Measurements from ENCODE around the gene IFT27. TPM values are rescaled to one million over a fixed set of nuclear protein-coding genes. Genes with fewer than 3 reads are reported as not detected.

The IFT27 gene
- total and polyA plus RNA-seq, 2 experiments from 2014 or later: 28.5 to 63.5 TPM

DNA sequence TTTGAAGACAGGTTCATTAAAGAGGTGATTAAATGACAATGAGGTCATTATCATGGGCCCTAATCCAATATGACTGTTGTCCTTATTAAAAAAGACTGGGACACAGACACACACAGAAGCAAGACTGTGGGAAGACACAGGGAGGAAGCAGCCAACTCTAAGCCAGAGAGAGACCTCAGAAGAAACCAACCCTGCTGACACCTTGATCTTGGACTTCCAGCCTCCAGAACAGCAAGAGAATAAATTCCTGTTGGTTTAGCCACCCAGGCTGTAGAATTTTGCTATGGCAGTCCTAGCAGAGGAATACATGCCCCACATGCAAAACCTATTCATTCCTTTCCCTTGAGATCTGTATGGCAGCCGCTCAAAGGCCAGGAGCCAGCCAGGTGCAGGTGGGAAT lies 36.7 kb downstream of the IFT27 start:
- H3K4me1 Mint-ChIP-seq: peaks cover 2% of the 10 kb centered on the region
- H3K9me2 ChIP-seq (ENCODE audit: insufficient read depth): peaks cover 13% of the 10 kb centered on the region
- H3K36me3 ChIP-seq (ENCODE audit: insufficient read depth): no peaks in the 10 kb centered on the region
- TF ChIP-seq, protein P1, sequence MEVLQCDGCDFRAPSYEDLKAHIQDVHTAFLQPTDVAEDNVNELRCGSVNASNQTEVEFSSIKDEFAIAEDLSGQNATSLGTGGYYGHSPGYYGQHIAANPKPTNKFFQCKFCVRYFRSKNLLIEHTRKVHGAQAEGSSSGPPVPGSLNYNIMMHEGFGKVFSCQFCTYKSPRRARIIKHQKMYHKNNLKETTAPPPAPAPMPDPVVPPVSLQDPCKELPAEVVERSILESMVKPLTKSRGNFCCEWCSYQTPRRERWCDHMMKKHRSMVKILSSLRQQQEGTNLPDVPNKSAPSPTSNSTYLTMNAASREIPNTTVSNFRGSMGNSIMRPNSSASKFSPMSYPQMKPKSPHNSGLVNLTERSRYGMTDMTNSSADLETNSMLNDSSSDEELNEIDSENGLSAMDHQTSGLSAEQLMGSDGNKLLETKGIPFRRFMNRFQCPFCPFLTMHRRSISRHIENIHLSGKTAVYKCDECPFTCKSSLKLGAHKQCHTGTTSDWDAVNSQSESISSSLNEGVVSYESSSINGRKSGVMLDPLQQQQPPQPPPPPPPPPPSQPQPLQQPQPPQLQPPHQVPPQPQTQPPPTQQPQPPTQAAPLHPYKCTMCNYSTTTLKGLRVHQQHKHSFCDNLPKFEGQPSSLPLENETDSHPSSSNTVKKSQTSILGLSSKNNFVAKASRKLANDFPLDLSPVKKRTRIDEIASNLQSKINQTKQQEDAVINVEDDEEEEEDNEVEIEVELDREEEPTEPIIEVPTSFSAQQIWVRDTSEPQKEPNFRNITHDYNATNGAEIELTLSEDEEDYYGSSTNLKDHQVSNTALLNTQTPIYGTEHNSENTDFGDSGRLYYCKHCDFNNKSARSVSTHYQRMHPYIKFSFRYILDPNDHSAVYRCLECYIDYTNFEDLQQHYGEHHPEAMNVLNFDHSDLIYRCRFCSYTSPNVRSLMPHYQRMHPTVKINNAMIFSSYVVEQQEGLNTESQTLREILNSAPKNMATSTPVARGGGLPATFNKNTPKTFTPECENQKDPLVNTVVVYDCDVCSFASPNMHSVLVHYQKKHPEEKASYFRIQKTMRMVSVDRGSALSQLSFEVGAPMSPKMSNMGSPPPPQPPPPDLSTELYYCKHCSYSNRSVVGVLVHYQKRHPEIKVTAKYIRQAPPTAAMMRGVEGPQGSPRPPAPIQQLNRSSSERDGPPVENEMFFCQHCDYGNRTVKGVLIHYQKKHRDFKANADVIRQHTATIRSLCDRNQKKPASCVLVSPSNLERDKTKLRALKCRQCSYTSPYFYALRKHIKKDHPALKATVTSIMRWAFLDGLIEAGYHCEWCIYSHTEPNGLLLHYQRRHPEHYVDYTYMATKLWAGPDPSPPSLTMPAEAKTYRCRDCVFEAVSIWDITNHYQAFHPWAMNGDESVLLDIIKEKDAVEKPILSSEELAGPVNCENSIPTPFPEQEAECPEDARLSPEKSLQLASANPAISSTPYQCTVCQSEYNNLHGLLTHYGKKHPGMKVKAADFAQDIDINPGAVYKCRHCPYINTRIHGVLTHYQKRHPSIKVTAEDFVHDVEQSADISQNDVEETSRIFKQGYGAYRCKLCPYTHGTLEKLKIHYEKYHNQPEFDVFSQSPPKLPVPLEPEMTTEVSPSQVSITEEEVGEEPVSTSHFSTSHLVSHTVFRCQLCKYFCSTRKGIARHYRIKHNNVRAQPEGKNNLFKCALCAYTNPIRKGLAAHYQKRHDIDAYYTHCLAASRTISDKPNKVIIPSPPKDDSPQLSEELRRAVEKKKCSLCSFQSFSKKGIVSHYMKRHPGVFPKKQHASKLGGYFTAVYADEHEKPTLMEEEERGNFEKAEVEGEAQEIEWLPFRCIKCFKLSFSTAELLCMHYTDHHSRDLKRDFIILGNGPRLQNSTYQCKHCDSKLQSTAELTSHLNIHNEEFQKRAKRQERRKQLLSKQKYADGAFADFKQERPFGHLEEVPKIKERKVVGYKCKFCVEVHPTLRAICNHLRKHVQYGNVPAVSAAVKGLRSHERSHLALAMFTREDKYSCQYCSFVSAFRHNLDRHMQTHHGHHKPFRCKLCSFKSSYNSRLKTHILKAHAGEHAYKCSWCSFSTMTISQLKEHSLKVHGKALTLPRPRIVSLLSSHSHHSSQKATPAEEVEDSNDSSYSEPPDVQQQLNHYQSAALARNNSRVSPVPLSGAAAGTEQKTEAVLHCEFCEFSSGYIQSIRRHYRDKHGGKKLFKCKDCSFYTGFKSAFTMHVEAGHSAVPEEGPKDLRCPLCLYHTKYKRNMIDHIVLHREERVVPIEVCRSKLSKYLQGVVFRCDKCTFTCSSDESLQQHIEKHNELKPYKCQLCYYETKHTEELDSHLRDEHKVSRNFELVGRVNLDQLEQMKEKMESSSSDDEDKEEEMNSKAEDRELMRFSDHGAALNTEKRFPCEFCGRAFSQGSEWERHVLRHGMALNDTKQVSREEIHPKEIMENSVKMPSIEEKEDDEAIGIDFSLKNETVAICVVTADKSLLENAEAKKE (CRISPR knock-in tag; IDR thresholded peaks at IDR 0.05): no peak
- TF ChIP-seq ZNF114 (CRISPR knock-in tag; IDR thresholded peaks at IDR 0.05) (no peak), NANOG (IDR thresholded peaks at IDR 0.05; ENCODE audit: borderline replicate concordance) (no peak), EZH2 (IDR thresholded peaks at IDR 0.05; ENCODE audit: low read depth, unreplicated experiment) (no peak), JUNB (IDR thresholded peaks at IDR 0.05; ENCODE audit: unreplicated experiment) (no peak), CREB1 (CRISPR knock-in tag; IDR thresholded peaks at IDR 0.05; ENCODE audit: low read depth) (no peak), REST (IDR thresholded peaks at IDR 0.05; ENCODE audit: unreplicated experiment) (no peak), EZH2phosphoT487 (IDR thresholded peaks at IDR 0.05; ENCODE audit: unreplicated experiment) (no peak), CTCF (conservative IDR thresholded peaks at IDR 0.05; ENCODE audit: low read depth in 2 of 2) (no peak), STAT1 (IDR thresholded peaks at IDR 0.05; ENCODE audit: unreplicated experiment) (no peak), POLR2AphosphoS5 (IDR thresholded peaks at IDR 0.05; ENCODE audit: low read depth) (no peak), ZNF331 (CRISPR knock-in tag; IDR thresholded peaks at IDR 0.05; ENCODE audit: low read depth) (no peak)
- TF ChIP-seq, protein P2, sequence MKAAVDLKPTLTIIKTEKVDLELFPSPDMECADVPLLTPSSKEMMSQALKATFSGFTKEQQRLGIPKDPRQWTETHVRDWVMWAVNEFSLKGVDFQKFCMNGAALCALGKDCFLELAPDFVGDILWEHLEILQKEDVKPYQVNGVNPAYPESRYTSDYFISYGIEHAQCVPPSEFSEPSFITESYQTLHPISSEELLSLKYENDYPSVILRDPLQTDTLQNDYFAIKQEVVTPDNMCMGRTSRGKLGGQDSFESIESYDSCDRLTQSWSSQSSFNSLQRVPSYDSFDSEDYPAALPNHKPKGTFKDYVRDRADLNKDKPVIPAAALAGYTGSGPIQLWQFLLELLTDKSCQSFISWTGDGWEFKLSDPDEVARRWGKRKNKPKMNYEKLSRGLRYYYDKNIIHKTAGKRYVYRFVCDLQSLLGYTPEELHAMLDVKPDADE (IDR thresholded peaks at IDR 0.05): no peak
- H3K27ac Mint-ChIP-seq: no peak overlapping the region
- peaks cover 2% of the 10 kb centered on the region; the same call in 1 of the 3 replicates for H3K36me3 Mint-ChIP-seq (ENCODE audit: low read depth)
- peaks cover 24% of the 10 kb centered on the region for H3K27me3 Mint-ChIP-seq (ENCODE audit: insufficient read depth, low read depth, poor library complexity)
- H3K4me3 ChIP-seq: no peak overlapping the region
- peaks cover 11% of the 10 kb centered on the region; the same call in 2 of the 3 replicates for H3K9me3 Mint-ChIP-seq
- no peak overlapping the region for H2AFZ ChIP-seq
- no peak overlapping the region for H3K4me3 Mint-ChIP-seq
- DNase-seq (ENCODE audit: low spot score): no peak
- no peak overlapping the region for H3K27ac ChIP-seq (ENCODE audit: low read depth)
- H3K4me2 ChIP-seq: no peak overlapping the region
- no peaks in the 10 kb centered on the region for H3K27me3 ChIP-seq (ENCODE audit: insufficient read depth)
- ATAC-seq: no peak
- no peaks in the 10 kb centered on the region for H3K79me2 ChIP-seq (replicated peaks; ENCODE audit: insufficient read depth)
- no peaks in the 10 kb centered on the region for H3F3A ChIP-seq (replicated peaks; ENCODE audit: low read depth)
- H4K20me1 ChIP-seq (replicated peaks; ENCODE audit: insufficient read depth): no peaks in the 10 kb centered on the region
- H3K4me1 ChIP-seq (ENCODE audit: insufficient read depth): no peaks in the 10 kb centered on the region

Data from GM23338 (cell line).